Measurements from ENCODE around the gene GALNT6. TPM values are rescaled to one million over a fixed set of nuclear protein-coding genes. Genes with fewer than 3 reads are reported as not detected.
"Not testable (repeated sequence)": the region's sequence is repeated elsewhere in the genome, so short reads cannot be mapped to it uniquely, and the experiment has no call there.

The GALNT6 gene
- total and polyA plus RNA-seq, 2 experiments from 2014 or later = 28.4 to 30.7 TPM

GRCh38 chr12:51318846-51319599, 72.2 kb downstream of the GALNT6 start:
- DNase-seq (ENCODE audit: low spot score) = no peak
- 53% methylated on average over 3 of the region's 3 CpGs for WGBS (ENCODE audit: low lambda C conversion rate, missing lambda C conversion rate)
- H3K36me3 ChIP-seq (replicated peaks; ENCODE audit: insufficient read depth, low read depth) = no peaks in the 10 kb centered on the region
- H3K4me3 ChIP-seq = no peak overlapping the region
- peak overlapping the region; percentile 20 for H2AFZ ChIP-seq
- no peaks in the 10 kb centered on the region for H4K20me1 ChIP-seq (ENCODE audit: insufficient read depth, poor library complexity, severe bottlenecking)
- H3K4me1 ChIP-seq (ENCODE audit: insufficient read depth) = peaks cover 6% of the 10 kb centered on the region
- no peaks in the 10 kb centered on the region for H3K9me2 ChIP-seq (replicated peaks; ENCODE audit: insufficient read depth)
- H3K27me3 ChIP-seq = no peaks in the 10 kb centered on the region
- H3K9me3 ChIP-seq (ENCODE audit: low read depth) = no peaks in the 10 kb centered on the region
- H3K27ac ChIP-seq = no peak overlapping the region
- no peak for TF ChIP-seq EZH2 (IDR thresholded peaks at IDR 0.05; ENCODE audit: borderline replicate concordance)
- no peak for TF ChIP-seq CTCF (IDR thresholded peaks at IDR 0.05; ENCODE audit: poor library complexity)
- H3K4me2 ChIP-seq = no peak overlapping the region
- no peaks in the 10 kb centered on the region for H3K79me2 ChIP-seq

- DNase-seq (ENCODE audit: low spot score); H3K4me2 ChIP-seq; H3K4me3 ChIP-seq; H3K9me3 ChIP-seq (ENCODE audit: low read depth); H2AFZ ChIP-seq; H3K36me3 ChIP-seq (replicated peaks; ENCODE audit: insufficient read depth, low read depth); H3K4me1 ChIP-seq (ENCODE audit: insufficient read depth); H3K9me2 ChIP-seq (replicated peaks; ENCODE audit: insufficient read depth); H4K20me1 ChIP-seq (ENCODE audit: insufficient read depth, poor library complexity, severe bottlenecking); H3K79me2 ChIP-seq; H3K27ac ChIP-seq; H3K27me3 ChIP-seq: not testable (repeated sequence)
- WGBS (ENCODE audit: low lambda C conversion rate, missing lambda C conversion rate) = 75% methylated on average over 8 of the region's 8 CpGs
Measured at GRCh38 chr12:51318057-51318806, 73.0 kb downstream of the GALNT6 start.

- H4K20me1 ChIP-seq (ENCODE audit: insufficient read depth, poor library complexity, severe bottlenecking) = no peaks in the 10 kb centered on the region
- no peaks in the 10 kb centered on the region for H3K36me3 ChIP-seq (replicated peaks; ENCODE audit: insufficient read depth, low read depth)
- H2AFZ ChIP-seq = no peak overlapping the region
- DNase-seq (ENCODE audit: low spot score) = no peak
- H3K9me2 ChIP-seq (replicated peaks; ENCODE audit: insufficient read depth) = no peaks in the 10 kb centered on the region
- no peaks in the 10 kb centered on the region for H3K27me3 ChIP-seq
- no peak overlapping the region for H3K27ac ChIP-seq
- 94% methylated on average over 1 of the region's 1 CpG for whole genome bisulfite sequencing (ENCODE audit: low lambda C conversion rate, missing lambda C conversion rate)
- H3K4me2 ChIP-seq = no peak overlapping the region
- no peaks in the 10 kb centered on the region for H3K79me2 ChIP-seq
- no peak overlapping the region for H3K4me3 ChIP-seq
- TF ChIP-seq EZH2 (IDR thresholded peaks at IDR 0.05; ENCODE audit: borderline replicate concordance) (no peak), EZH2phosphoT487 (IDR thresholded peaks at IDR 0.05; ENCODE audit: low read depth, severe bottlenecking, unreplicated experiment) (no peak), CTCF (IDR thresholded peaks at IDR 0.05; ENCODE audit: poor library complexity) (no peak)
- H3K9me3 ChIP-seq (ENCODE audit: low read depth) = no peaks in the 10 kb centered on the region
- no peaks in the 10 kb centered on the region for H3K4me1 ChIP-seq (ENCODE audit: insufficient read depth)
Measured at GRCh38 chr12:51311389-51311788, 79.8 kb downstream of the GALNT6 start.

Measured in hepatocyte (in vitro differentiated cells).